ENCODE data around the gene RASSF3.

DNA sequence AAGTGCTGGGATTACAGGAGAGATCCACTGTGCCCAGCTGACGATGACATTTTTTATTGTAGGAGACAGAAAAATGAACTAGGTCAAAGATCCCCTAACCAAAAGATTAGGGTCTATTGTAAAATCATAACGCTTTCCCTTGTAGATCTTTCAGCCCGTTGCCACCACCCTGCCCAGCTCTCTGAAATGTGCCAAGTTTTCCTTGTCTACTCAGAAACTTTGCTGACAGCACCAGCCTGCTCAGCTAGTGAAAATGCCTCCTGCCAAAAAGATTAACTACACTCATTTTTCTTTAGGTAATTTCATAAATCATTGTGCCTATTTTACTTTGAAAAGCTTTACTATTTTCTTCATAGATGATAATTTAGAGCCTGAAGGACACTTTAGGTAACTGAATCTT is 28.2 kb upstream of the RASSF3 start:
- TF ChIP-seq EZH2phosphoT487 (IDR thresholded peaks at IDR 0.05; ENCODE audit: borderline replicate concordance, low read depth, low read length): no peak
- TF ChIP-seq, protein P1, sequence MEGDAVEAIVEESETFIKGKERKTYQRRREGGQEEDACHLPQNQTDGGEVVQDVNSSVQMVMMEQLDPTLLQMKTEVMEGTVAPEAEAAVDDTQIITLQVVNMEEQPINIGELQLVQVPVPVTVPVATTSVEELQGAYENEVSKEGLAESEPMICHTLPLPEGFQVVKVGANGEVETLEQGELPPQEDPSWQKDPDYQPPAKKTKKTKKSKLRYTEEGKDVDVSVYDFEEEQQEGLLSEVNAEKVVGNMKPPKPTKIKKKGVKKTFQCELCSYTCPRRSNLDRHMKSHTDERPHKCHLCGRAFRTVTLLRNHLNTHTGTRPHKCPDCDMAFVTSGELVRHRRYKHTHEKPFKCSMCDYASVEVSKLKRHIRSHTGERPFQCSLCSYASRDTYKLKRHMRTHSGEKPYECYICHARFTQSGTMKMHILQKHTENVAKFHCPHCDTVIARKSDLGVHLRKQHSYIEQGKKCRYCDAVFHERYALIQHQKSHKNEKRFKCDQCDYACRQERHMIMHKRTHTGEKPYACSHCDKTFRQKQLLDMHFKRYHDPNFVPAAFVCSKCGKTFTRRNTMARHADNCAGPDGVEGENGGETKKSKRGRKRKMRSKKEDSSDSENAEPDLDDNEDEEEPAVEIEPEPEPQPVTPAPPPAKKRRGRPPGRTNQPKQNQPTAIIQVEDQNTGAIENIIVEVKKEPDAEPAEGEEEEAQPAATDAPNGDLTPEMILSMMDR (conservative IDR thresholded peaks at IDR 0.05; ENCODE audit: low read length): no peak

Data from OCI-LY7 (cell line).